ENCODE data around the gene HPCAL1. TPM values are rescaled to one million over a fixed set of nuclear protein-coding genes. Genes with fewer than 3 reads are reported as not detected.

Gene HPCAL1
- total RNA-seq, 1 experiment from 2014 or later = 35.1 TPM

DNA sequence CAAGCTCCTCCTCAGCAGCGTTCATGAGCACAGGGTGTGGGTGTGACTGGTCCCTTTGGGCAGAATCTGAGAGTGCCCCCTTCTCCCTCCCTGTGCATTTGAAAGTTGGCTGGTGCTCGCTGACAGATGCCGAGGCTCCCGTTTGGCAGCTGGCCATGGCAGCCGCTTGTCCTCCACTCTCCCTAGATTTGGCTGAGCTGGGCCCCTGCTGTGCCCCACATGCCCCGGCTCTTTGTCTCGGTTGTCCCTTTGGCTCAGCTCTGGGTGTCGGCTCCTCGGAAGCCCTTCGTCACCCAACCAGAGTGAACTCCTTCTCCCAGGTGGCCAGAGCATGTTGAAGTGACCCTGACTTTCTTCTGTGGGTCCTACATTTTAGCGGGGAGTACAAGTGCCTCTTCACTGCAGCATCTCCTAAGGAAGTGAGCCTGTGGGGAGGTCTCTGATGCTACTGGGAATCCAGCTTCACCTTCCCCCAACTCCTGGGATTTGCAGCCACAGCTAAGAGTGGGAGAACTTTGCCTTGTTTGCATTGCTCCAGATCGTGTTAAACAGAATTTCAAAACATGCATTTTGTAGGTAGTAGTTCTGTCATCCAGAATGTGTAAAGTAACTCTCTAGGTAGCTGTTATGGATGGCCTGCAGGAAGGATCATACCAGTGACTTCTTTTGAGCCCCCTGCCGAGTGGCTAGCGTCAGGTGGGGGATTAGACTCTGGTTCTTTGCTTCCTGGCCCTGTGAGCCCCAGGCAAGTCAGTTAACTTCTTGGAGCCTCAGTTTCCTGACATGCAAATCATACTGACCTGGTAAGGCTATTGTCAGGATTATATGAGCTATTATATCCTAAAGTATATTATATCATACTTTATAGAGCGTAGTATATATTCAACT lies 24.2 kb downstream of the HPCAL1 start:
- TF ChIP-seq, protein P1, sequence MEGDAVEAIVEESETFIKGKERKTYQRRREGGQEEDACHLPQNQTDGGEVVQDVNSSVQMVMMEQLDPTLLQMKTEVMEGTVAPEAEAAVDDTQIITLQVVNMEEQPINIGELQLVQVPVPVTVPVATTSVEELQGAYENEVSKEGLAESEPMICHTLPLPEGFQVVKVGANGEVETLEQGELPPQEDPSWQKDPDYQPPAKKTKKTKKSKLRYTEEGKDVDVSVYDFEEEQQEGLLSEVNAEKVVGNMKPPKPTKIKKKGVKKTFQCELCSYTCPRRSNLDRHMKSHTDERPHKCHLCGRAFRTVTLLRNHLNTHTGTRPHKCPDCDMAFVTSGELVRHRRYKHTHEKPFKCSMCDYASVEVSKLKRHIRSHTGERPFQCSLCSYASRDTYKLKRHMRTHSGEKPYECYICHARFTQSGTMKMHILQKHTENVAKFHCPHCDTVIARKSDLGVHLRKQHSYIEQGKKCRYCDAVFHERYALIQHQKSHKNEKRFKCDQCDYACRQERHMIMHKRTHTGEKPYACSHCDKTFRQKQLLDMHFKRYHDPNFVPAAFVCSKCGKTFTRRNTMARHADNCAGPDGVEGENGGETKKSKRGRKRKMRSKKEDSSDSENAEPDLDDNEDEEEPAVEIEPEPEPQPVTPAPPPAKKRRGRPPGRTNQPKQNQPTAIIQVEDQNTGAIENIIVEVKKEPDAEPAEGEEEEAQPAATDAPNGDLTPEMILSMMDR (IDR thresholded peaks at IDR 0.05; ENCODE audit: unreplicated experiment) = no peak
- H3K9me3 Mint-ChIP-seq (ENCODE audit: low read depth, unreplicated experiment) = peaks cover 2% of the 10 kb centered on the region
- intact Hi-C loops (cut with micrococcal nuclease; ENCODE audit: unreplicated experiment) = no loop called here
- H3K27ac Mint-ChIP-seq (ENCODE audit: unreplicated experiment) = no peak overlapping the region
- BruUV-seq (replicated peaks) = no TSS peak
- no peak for DNase-seq
- CTCF ChIA-PET = interaction anchor here (0.8 kb wide), 1 partner anchor 82 kb away, joined by 4 read pairs; no protein-coding TSS in a partner anchor
- no peak overlapping the region for H3K4me3 Mint-ChIP-seq (ENCODE audit: low read depth, unreplicated experiment)
- peaks cover 21% of the 10 kb centered on the region for H3K36me3 Mint-ChIP-seq (ENCODE audit: insufficient read depth, unreplicated experiment)
- H3K27me3 Mint-ChIP-seq (ENCODE audit: unreplicated experiment) = no peaks in the 10 kb centered on the region
- H3K4me1 Mint-ChIP-seq (ENCODE audit: low read depth, unreplicated experiment) = peaks cover 85% of the 10 kb centered on the region

DNA sequence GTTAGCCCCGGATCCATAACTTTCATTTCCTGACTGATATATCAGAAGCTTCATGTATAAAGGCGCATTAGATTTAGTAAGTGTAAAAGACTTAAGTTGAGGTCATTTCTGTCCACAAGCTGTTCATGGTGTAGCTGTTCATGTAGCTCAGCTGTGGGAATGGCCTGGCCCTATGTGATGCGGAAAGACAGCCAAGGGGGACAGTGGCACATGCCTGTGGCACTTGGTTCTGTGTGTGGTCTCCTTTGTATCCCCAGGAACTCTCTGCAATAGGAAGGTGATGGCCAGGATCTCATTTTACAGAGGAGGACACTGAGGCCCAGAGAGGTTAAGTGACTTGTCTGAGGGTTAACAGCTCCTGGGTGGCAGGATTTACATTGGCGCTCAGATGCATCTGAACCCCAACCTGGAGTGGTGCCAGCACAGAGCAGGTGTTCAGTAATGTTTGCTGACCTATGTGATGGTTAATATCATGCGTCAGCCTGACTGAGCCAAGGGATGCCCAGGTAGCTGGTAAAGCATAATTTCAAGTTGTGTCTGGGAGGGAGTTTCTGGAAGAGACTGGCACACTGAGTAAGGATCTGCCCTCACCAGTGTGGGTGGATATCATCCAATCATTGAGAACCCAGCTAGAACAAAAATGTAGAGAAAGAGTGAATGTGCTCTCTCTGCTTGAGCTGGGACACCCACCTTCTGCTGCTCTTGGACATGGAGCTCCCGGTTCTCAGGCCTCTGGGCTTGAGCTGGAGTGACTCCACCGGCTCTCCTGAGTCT lies 25.4 kb downstream of the HPCAL1 start:
- Mint-ChIP-seq H3K27ac (ENCODE audit: unreplicated experiment) (no peak overlapping the region), H3K9me3 (ENCODE audit: low read depth, unreplicated experiment) (peaks cover 2% of the 10 kb centered on the region), H3K4me3 (ENCODE audit: low read depth, unreplicated experiment) (no peak overlapping the region), H3K4me1 (ENCODE audit: low read depth, unreplicated experiment) (peaks cover 96% of the 10 kb centered on the region), H3K27me3 (ENCODE audit: unreplicated experiment) (no peaks in the 10 kb centered on the region), H3K36me3 (ENCODE audit: insufficient read depth, unreplicated experiment) (peaks cover 21% of the 10 kb centered on the region)
- BruUV-seq (replicated peaks) = no TSS peak
- TF ChIP-seq, protein P1 (IDR thresholded peaks at IDR 0.05; ENCODE audit: unreplicated experiment) = no peak
- CTCF ChIA-PET = interaction anchor here (0.6 to 0.8 kb wide), 2 partner anchors 19 to 81 kb away, joined by 3 to 4 read pairs; no protein-coding TSS in a partner anchor
- DNase-seq = no peak
- intact Hi-C loops (cut with micrococcal nuclease; ENCODE audit: unreplicated experiment) = no loop called here

DNA sequence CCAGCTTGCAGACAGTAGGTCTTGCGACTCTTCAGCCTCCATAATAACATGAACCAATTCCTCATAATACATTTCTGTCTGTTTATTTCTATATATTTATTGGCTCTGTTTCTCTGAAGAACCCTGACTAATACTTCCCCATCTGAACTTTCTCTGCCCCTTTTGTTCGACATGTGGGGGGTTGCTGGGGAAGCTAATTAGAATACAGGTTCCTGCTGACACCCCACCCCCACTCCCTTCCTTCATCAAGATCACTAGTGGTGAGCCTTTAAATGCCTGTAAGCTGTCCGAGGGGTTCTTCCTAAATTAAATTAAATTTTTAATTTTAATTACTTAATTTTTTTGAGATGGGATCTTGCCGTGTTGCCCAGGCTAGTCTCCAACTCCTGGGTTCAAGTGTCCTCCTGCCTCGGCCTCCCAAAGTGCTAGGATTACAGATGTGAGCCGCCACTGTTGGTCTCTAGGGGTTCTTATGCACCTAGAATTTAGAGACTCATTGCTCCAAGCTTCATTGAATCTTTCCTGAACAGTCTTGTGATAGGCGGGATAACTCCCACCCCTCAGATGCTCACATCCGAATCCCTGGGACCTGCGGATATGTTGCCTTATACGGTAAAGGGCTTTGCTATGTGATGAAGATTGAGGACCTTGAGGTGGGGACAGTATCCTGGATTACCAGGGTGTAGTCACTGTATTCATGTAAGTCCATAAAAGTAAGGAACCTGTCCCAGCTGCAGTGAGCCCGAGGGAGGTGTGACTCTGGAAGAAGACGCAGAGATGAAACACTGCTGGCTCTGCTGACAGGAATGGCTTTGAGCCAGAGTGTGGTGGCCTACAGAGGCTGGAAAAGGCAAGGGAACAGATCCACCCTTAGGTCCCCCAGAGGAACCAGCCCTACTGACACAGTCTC lies 26.2 kb downstream of the HPCAL1 start:
- intact Hi-C loops (cut with micrococcal nuclease; ENCODE audit: unreplicated experiment) = no loop called here
- Mint-ChIP-seq H3K4me1 (ENCODE audit: low read depth, unreplicated experiment) (peaks cover 90% of the 10 kb centered on the region), H3K36me3 (ENCODE audit: insufficient read depth, unreplicated experiment) (peaks cover 21% of the 10 kb centered on the region), H3K27me3 (ENCODE audit: unreplicated experiment) (no peaks in the 10 kb centered on the region), H3K27ac (ENCODE audit: unreplicated experiment) (no peak overlapping the region), H3K4me3 (ENCODE audit: low read depth, unreplicated experiment) (no peak overlapping the region), H3K9me3 (ENCODE audit: low read depth, unreplicated experiment) (no peaks in the 10 kb centered on the region)
- no TSS peak for BruUV-seq (replicated peaks)
- TF ChIP-seq, protein P1 (IDR thresholded peaks at IDR 0.05; ENCODE audit: unreplicated experiment) = no peak
- CTCF ChIA-PET = interaction anchor here (0.6 to 0.8 kb wide), 2 partner anchors 18 to 80 kb away, joined by 3 to 4 read pairs; no protein-coding TSS in a partner anchor
- DNase-seq = no peak

DNA sequence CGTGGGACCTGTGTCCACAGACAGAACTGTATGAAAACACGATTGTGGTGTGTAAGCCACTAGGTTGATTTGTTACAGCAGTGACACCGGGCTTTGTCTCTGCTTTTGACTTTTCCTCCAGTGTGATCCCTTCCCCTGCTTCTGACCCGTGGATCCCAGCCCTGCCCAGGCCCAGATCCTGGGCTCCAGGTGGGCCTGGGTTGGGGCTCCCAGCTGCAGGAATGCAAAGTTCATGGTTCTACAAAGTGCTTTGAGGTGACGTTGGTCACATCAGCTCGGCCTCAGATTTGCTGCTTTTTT lies 26.8 kb downstream of the HPCAL1 start:
- H3K27ac Mint-ChIP-seq (ENCODE audit: unreplicated experiment) = no peak overlapping the region
- H3K27me3 Mint-ChIP-seq (ENCODE audit: unreplicated experiment) = no peaks in the 10 kb centered on the region
- intact Hi-C loops (cut with micrococcal nuclease; ENCODE audit: unreplicated experiment) = no loop called here

More for the DNA sequence above, 26.8 kb downstream of the HPCAL1 start:
- no TSS peak for BruUV-seq (replicated peaks)
- Mint-ChIP-seq H3K9me3 (ENCODE audit: low read depth, unreplicated experiment) (no peaks in the 10 kb centered on the region), H3K36me3 (ENCODE audit: insufficient read depth, unreplicated experiment) (peaks cover 21% of the 10 kb centered on the region), H3K4me3 (ENCODE audit: low read depth, unreplicated experiment) (peak overlapping the region; percentile 77), H3K4me1 (ENCODE audit: low read depth, unreplicated experiment) (peaks cover 86% of the 10 kb centered on the region)
- DNase-seq = no peak
- TF ChIP-seq, protein P1 (IDR thresholded peaks at IDR 0.05; ENCODE audit: unreplicated experiment) = no peak
- CTCF ChIA-PET = interaction anchor here (0.8 kb wide), 2 partner anchors 19 to 80 kb away, joined by 3 read pairs; no protein-coding TSS in a partner anchor
